ENCODE measurements around the gene SLC22A23. TPM values are rescaled to one million over a fixed set of nuclear protein-coding genes. Genes with fewer than 3 reads are reported as not detected.

SLC22A23 gene
- total RNA-seq, 4 donors from 2014 or later = 16.6 to 21.8 (median 17.6) TPM

DNA sequence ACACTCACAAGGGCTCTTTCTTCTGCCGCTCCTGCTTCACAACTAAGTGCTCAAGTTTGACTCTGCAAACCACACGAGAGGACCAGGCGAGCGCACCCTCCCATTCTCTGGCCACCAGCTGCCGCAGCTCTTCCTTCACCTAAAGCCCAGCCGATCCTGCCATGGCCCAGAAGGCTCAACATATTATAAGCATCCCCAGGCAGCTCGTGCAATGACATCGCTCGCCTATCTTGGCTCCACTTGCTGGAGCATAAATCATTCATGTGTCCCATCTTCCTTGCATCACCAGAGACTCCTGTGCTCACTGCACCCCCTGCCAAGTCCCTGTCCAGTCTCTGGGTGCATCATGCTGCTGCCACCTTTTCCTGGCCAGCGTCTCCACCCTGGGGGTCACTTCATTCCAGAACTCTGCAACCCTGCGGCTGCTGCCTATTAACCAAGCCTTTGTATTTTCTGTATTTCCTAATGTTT, 139.1 kb downstream of the SLC22A23 start:
- intact Hi-C loops (cut with DNase I) = no loop called here

DNA sequence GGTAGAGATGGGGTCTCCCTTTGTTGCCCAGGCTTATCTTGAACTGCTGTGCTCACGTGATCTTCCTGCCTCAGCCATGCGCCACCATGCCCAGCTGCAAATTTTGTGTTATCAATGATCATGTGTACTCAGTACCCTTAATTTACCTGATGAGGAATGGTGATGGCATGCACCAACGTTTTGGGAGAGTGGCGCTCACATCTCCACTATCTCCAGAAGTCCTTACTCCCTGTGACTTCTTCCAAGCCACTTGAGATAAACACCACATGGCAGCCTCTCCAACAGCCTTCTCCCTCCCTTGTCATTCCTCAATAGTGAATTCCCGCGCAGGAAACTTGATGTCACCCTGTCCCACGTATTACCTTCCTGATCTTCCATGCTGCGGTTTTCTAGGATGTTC, 140.0 kb downstream of the SLC22A23 start:
- no peak for TF ChIP-seq POLR2A (IDR thresholded peaks at IDR 0.05)
- TF ChIP-seq, protein P1, sequence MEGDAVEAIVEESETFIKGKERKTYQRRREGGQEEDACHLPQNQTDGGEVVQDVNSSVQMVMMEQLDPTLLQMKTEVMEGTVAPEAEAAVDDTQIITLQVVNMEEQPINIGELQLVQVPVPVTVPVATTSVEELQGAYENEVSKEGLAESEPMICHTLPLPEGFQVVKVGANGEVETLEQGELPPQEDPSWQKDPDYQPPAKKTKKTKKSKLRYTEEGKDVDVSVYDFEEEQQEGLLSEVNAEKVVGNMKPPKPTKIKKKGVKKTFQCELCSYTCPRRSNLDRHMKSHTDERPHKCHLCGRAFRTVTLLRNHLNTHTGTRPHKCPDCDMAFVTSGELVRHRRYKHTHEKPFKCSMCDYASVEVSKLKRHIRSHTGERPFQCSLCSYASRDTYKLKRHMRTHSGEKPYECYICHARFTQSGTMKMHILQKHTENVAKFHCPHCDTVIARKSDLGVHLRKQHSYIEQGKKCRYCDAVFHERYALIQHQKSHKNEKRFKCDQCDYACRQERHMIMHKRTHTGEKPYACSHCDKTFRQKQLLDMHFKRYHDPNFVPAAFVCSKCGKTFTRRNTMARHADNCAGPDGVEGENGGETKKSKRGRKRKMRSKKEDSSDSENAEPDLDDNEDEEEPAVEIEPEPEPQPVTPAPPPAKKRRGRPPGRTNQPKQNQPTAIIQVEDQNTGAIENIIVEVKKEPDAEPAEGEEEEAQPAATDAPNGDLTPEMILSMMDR (IDR thresholded peaks at IDR 0.05) = no peak
- intact Hi-C loops (cut with DNase I) = no loop called here
- Histone ChIP-seq H3K4me3 (replicated peaks in 1 of 3) (no peak overlapping the region), H3K9me3 (no peaks in the 10 kb centered on the region), H3K36me3 (no peaks in the 10 kb centered on the region), H3K27ac (no peak overlapping the region), H3K4me1 (peaks cover 0 to 5% of the 10 kb centered on the region in 2 donors), H3K27me3 (no peaks in the 10 kb centered on the region)
- no peak for DNase-seq
- WGBS, 2 donors = 86 to 87% methylated on average over 8 of the region's 8 CpGs

More for the DNA sequence above, 139.1 kb downstream of the SLC22A23 start:
- no peak for DNase-seq
- Histone ChIP-seq H3K9me3 (no peaks in the 10 kb centered on the region), H3K27me3 (no peaks in the 10 kb centered on the region), H3K4me3 (replicated peaks in 1 of 3) (no peak overlapping the region), H3K27ac (no peak overlapping the region), H3K4me1 (peaks cover 0 to 5% of the 10 kb centered on the region in 2 donors), H3K36me3 (no peaks in the 10 kb centered on the region)
- no peak for TF ChIP-seq POLR2A (IDR thresholded peaks at IDR 0.05)
- TF ChIP-seq, protein P1 (IDR thresholded peaks at IDR 0.05) = no peak
- WGBS, 2 donors = 86 to 88% methylated on average over 11 of the region's 11 CpGs

DNA sequence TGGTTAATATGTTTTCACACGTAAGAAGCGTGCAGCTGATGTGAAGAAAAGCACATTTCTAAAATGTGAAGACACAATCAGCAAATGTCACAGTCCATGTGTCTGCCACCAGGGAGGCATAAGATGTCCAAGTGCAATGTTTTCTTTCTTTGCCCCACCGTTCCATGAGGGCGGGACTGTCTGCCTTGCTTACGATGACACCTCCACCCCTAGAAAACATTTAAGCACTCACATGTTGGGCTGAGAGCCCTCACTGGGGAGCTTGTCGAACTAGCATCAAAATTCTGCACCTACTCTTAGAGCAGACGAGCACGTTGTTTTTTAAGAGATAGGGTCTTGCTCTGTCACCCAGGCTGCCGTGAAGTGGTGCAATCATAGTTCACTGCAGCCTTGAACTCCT, 140.5 kb downstream of the SLC22A23 start:
- TF ChIP-seq, protein P1 (IDR thresholded peaks at IDR 0.05) = no peak
- TF ChIP-seq POLR2A (IDR thresholded peaks at IDR 0.05) = no peak
- Histone ChIP-seq H3K27me3 (no peaks in the 10 kb centered on the region), H3K4me3 (replicated peaks in 1 of 3) (no peak overlapping the region), H3K27ac (no peak overlapping the region), H3K36me3 (no peaks in the 10 kb centered on the region), H3K4me1 (peaks cover 0 to 5% of the 10 kb centered on the region in 2 donors), H3K9me3 (no peaks in the 10 kb centered on the region)
- 90 to 91% methylated on average over 9 of the region's 9 CpGs for WGBS, 2 donors
- no peak for DNase-seq
- intact Hi-C loops (cut with DNase I) = no loop called here

DNA sequence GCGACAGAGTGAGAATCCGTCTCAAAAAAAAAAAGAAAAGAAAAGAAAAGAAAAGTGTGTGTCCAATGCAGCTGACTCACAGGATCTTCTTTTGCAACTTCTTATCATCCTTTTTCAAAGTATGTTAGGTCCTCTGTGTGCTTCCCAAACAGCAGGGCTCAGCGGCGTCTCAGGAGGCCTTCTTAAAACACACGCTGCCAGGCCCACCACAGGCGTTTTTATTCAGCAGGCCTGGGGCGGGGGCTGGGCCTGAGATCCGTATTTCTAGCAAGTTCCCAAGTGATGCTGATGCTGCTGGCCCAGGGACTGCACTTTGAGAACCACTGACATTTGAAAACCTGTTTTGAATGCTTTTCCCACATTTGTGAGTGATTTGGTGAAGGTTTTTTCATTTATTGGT, 141.0 kb downstream of the SLC22A23 start:
- no peaks in the 10 kb centered on the region for H3K9me3 ChIP-seq
- H3K27me3 ChIP-seq = no peaks in the 10 kb centered on the region
- WGBS, 2 donors = 75 to 83% methylated on average over 8 of the region's 8 CpGs
- TF ChIP-seq POLR2A (IDR thresholded peaks at IDR 0.05) = no peak
- TF ChIP-seq, protein P1 (IDR thresholded peaks at IDR 0.05) = no peak
- H3K4me3 ChIP-seq (replicated peaks in 1 of 3) = no peak overlapping the region
- H3K36me3 ChIP-seq = no peaks in the 10 kb centered on the region
- intact Hi-C loops (cut with DNase I) = no loop called here
- DNase-seq = no peak
- H3K27ac ChIP-seq = no peak overlapping the region
- peaks cover 0 to 5% of the 10 kb centered on the region in 2 donors for H3K4me1 ChIP-seq

DNA sequence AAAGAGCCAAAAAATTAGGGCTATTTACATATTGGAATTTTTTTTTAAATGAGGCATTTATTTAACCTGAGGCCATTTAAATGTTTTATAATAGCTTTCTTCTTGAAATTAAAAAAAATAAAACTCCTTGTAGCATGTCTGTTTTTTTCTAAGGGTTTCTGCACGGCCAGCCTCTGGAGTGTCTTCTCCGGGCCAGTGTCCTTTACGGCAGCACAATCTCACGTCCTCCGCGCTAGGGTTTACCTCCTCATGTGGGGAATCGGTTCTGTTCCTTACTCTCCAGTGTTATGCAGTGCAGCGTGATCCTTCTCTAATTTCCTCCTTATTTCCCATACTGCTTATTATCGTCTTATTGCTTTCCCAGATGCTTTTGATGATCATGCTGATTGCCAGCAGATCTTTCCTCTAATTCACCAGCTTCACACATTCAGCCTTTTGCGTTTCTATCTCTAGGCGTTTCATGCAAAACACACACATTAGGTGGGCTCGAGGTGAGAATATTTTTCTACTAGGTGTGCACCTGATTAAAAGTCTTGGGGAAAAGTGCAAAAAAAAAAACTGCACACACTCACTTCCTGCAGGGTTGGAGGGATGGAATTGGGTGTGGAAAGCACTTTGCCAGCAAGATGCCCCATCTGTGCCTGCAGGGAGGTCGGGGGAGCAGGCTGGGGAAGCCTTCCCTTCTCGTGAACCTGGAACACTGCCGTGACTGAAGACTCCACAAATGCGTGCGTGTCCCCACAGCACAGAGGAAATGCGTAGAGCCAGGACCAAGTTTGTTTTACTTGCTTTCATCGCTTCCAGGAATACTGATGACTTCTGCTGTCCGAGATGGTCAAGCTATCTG, 142.0 kb downstream of the SLC22A23 start:
- Histone ChIP-seq H3K27me3 (no peaks in the 10 kb centered on the region), H3K4me1 (peaks cover 0 to 5% of the 10 kb centered on the region in 2 donors), H3K27ac (no peak overlapping the region), H3K9me3 (no peaks in the 10 kb centered on the region), H3K4me3 (replicated peaks in 1 of 3) (no peak overlapping the region), H3K36me3 (no peaks in the 10 kb centered on the region)
- peak; percentile 56 to 61 for DNase-seq
- 65 to 70% methylated on average over 20 of the region's 20 CpGs for WGBS, 2 donors
- intact Hi-C loops (cut with DNase I) = no loop called here
- TF ChIP-seq, protein P1 (IDR thresholded peaks at IDR 0.05) = no peak
- no peak for TF ChIP-seq POLR2A (IDR thresholded peaks at IDR 0.05)
